Fibroblast of villous mesenchyme (primary cell): ENCODE results near the gene GRM7. TPM values are rescaled to one million over a fixed set of nuclear protein-coding genes. Genes with fewer than 3 reads are reported as not detected.

Experiments
- DNase-seq: peaks from one replicate; pipeline ENCODE4 v3.0.0-alpha.2; 2010; ENCODE audit warnings: low read depth
- H3K4me3 ChIP-seq: 2 replicates; pipeline ENCODE4 v1.5.1; 2011; ENCODE audit warnings: low read depth, mild to moderate bottlenecking, low read length
- CTCF ChIP-seq: IDR thresholded peaks from 2 replicates; pipeline ENCODE4 v1.5.1; 2012; ENCODE audit warnings: low read depth, mild to moderate bottlenecking, low read length; ENCODE audit not compliant: insufficient read depth
- total RNA-seq: library from RNA; depleted of rRNA; stranded (reverse); fragments of >200 nt; gene quantifications from 2 replicates; pipeline ENCODE4 v1.2.3, GENCODE V29; 2012

Gene GRM7
- total RNA-seq, 1 donor: not detected

GRCh38 chr3:7697548-7697947 is 836.6 kb downstream of the GRM7 start:
- no peak overlapping the region for H3K4me3 ChIP-seq
- TF ChIP-seq CTCF: no peak
- no peak for DNase-seq

- no peak for DNase-seq
- no peak for TF ChIP-seq CTCF
- H3K4me3 ChIP-seq: no peak overlapping the region
Observed at GRCh38 chr3:7700539-7700938, 839.6 kb downstream of the GRM7 start.

GRCh38 chr3:7700977-7701376 is 840.1 kb downstream of the GRM7 start:
- no peak for DNase-seq
- TF ChIP-seq CTCF: no peak
- H3K4me3 ChIP-seq: no peak overlapping the region

GRCh38 chr3:7707187-7707586 is 846.3 kb downstream of the GRM7 start:
- no peak overlapping the region for H3K4me3 ChIP-seq
- no peak for DNase-seq
- no peak for TF ChIP-seq CTCF

- DNase-seq: no peak
- no peak for TF ChIP-seq CTCF
Observed at GRCh38 chr3:7709376-7710082, 848.6 kb downstream of the GRM7 start.

GRCh38 chr3:7710284-7710683 is 849.4 kb downstream of the GRM7 start:
- H3K4me3 ChIP-seq: no peak overlapping the region
- DNase-seq: no peak
- TF ChIP-seq CTCF: no peak

More at GRCh38 chr3:7709376-7710082, 848.6 kb downstream of the GRM7 start:
- H3K4me3 ChIP-seq: no peak overlapping the region

GRCh38 chr3:7713724-7714123 is 852.8 kb downstream of the GRM7 start:
- TF ChIP-seq CTCF: no peak
- H3K4me3 ChIP-seq: no peak overlapping the region
- no peak for DNase-seq
